ENCODE data around the gene PISD.

GRCh38 chr22:31585161-31585859 lies 76.7 kb downstream of the PISD start:
- TF ChIP-seq CTCF (IDR thresholded peaks at IDR 0.05) = no peak
- TF ChIP-seq POLR2A (IDR thresholded peaks at IDR 0.05) = no peak
- TF ChIP-seq POLR2AphosphoS5 (IDR thresholded peaks at IDR 0.05) = no peak

Data from stomach (tissue), 4 donors.